Gastrocnemius medialis (tissue), 4 donors: Measurements from ENCODE around the gene NLRP9. TPM values are rescaled to one million over a fixed set of nuclear protein-coding genes. Genes with fewer than 3 reads are reported as not detected.

Experiments
- ATAC-seq, 2 donors: fragments of 150-250 bp; one replicate each; pipeline ENCODE4 v1.9.1; 2016
- DNase-seq, 2 donors: peaks; one replicate each; pipeline ENCODE4 v3.0.0-alpha.2; 2019
- H3K27ac ChIP-seq, 4 donors: fragments of 200-600 bp; sonication (generic); 1 replicate in 1 of 4; 2 replicates in 3 of 4; pipeline ENCODE4 v1.5.1; 2016 to 2018; ENCODE audit warnings: mild to moderate bottlenecking in 2 of 4, moderate library complexity in 1 of 4
- H3K27me3 ChIP-seq, 3 donors: fragments of 200-600 bp; sonication (generic) in 2 of 3; 1 replicate in 1 of 3; 2 replicates in 2 of 3; pipeline versions ENCODE4 v1.5.1 to v1.6.0; 2016 to 2019; ENCODE audit warnings: mild to moderate bottlenecking in 1 of 3, moderate library complexity in 1 of 3
- H3K36me3 ChIP-seq, 2 donors: fragments of 200-600 bp; sonication (generic) in 1 of 2; one replicate each; pipeline ENCODE4 v1.5.1; 2017 to 2018
- H3K4me1 ChIP-seq, 2 donors: fragments of 200-600 bp; sonication (generic) in 1 of 2; one replicate each; pipeline ENCODE4 v1.5.1; 2016 to 2017; ENCODE audit warnings: mild to moderate bottlenecking in 2 of 2
- H3K4me3 ChIP-seq, 4 donors: fragments of 200-600 bp; sonication (generic) in 3 of 4; 1 replicate in 1 of 4; 2 replicates in 3 of 4; pipeline ENCODE4 v1.5.1; 2016 to 2019; ENCODE audit warnings: mild to moderate bottlenecking in 2 of 4
- H3K9me3 ChIP-seq, 3 donors: fragments of 200-600 bp; sonication (generic) in 2 of 3; 1 replicate in 1 of 3; 2 replicates in 2 of 3; pipeline ENCODE4 v1.5.1; 2016 to 2019
- POLR2A ChIP-seq, 2 donors: fragments of 450-650 bp; IDR thresholded peaks; one replicate each; pipeline ENCODE4 v1.6.1; 2017; ENCODE audit warnings: antibody characterized with exemption in 2 of 2, mild to moderate bottlenecking in 2 of 2, moderate library complexity in 2 of 2
- in situ Hi-C, 4 donors: fragments of 200-750 bp; cut with MboI; loops; one replicate each; pipeline versions ENCODE4 v1.15.0 to v1.8.0; 2017; ENCODE audit warnings: low sequenced_read_pairs in 4 of 4
- intact Hi-C: fragments of 100-400 bp; cut with DNase I; formaldehyde crosslinking; loops from one replicate; pipeline ENCODE4 v1.15.1; 2023; ENCODE audit warnings: low total_unique reads
- total RNA-seq, 4 donors: library from RNA; depleted of rRNA; stranded (reverse); fragments of >200 nt; gene quantifications; one replicate each; pipeline versions ENCODE4 v1.1.0 to v1.2.3, GENCODE V29; 2016
- TF ChIP-seq, protein P1 (sequence below), 5 experiments: fragments of 450-650 bp in 3 of 5; fragments of 200-600 bp in 2 of 5; sonication (generic) in 2 of 5; IDR thresholded peaks in 4 of 5; conservative IDR thresholded peaks in 1 of 5; 1 replicate in 4 of 5; 2 replicates in 1 of 5; pipeline ENCODE4 v1.5.1; 2016 to 2019; ENCODE audit warnings: antibody characterized with exemption in 5 of 5, mild to moderate bottlenecking in 3 of 5, moderate library complexity in 3 of 5

The NLRP9 gene
- total RNA-seq, 4 donors from 2014 or later: not detected

- TF ChIP-seq, protein P1, sequence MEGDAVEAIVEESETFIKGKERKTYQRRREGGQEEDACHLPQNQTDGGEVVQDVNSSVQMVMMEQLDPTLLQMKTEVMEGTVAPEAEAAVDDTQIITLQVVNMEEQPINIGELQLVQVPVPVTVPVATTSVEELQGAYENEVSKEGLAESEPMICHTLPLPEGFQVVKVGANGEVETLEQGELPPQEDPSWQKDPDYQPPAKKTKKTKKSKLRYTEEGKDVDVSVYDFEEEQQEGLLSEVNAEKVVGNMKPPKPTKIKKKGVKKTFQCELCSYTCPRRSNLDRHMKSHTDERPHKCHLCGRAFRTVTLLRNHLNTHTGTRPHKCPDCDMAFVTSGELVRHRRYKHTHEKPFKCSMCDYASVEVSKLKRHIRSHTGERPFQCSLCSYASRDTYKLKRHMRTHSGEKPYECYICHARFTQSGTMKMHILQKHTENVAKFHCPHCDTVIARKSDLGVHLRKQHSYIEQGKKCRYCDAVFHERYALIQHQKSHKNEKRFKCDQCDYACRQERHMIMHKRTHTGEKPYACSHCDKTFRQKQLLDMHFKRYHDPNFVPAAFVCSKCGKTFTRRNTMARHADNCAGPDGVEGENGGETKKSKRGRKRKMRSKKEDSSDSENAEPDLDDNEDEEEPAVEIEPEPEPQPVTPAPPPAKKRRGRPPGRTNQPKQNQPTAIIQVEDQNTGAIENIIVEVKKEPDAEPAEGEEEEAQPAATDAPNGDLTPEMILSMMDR (IDR thresholded peaks at IDR 0.05 in 4 of 5, conservative IDR thresholded peaks at IDR 0.05 in 1 of 5): no peak
- no peak for TF ChIP-seq POLR2A (IDR thresholded peaks at IDR 0.05)
- ATAC-seq (no peak), DNase-seq (no peak)
- Histone ChIP-seq H3K27ac (no peak overlapping the region), H3K4me1 (no peaks in the 10 kb centered on the region), H3K36me3 (peaks cover 3 to 89% of the 10 kb centered on the region in 2 donors), H3K9me3 (no peaks in the 10 kb centered on the region), H3K27me3 (no peaks in the 10 kb centered on the region), H3K4me3 (no peak overlapping the region)
- in situ Hi-C loops (no loop called here), intact Hi-C loops (no loop called here)
Measured at GRCh38 chr19:55692681-55693081, 45.5 kb downstream of the NLRP9 start.

GRCh38 chr19:55691561-55692481, 46.4 kb downstream of the NLRP9 start:
- Histone ChIP-seq H3K27ac (no peak overlapping the region), H3K4me1 (no peaks in the 10 kb centered on the region), H3K36me3 (peaks cover 3 to 84% of the 10 kb centered on the region in 2 donors), H3K4me3 (no peak overlapping the region), H3K27me3 (no peaks in the 10 kb centered on the region), H3K9me3 (no peaks in the 10 kb centered on the region)
- in situ Hi-C loops: no loop called here
- ATAC-seq (no peak), DNase-seq (no peak)
- no peak for TF ChIP-seq POLR2A (IDR thresholded peaks at IDR 0.05)
- TF ChIP-seq, protein P1 (IDR thresholded peaks at IDR 0.05 in 4 of 5, conservative IDR thresholded peaks at IDR 0.05 in 1 of 5): no peak
- intact Hi-C loops: no loop called here

DNA sequence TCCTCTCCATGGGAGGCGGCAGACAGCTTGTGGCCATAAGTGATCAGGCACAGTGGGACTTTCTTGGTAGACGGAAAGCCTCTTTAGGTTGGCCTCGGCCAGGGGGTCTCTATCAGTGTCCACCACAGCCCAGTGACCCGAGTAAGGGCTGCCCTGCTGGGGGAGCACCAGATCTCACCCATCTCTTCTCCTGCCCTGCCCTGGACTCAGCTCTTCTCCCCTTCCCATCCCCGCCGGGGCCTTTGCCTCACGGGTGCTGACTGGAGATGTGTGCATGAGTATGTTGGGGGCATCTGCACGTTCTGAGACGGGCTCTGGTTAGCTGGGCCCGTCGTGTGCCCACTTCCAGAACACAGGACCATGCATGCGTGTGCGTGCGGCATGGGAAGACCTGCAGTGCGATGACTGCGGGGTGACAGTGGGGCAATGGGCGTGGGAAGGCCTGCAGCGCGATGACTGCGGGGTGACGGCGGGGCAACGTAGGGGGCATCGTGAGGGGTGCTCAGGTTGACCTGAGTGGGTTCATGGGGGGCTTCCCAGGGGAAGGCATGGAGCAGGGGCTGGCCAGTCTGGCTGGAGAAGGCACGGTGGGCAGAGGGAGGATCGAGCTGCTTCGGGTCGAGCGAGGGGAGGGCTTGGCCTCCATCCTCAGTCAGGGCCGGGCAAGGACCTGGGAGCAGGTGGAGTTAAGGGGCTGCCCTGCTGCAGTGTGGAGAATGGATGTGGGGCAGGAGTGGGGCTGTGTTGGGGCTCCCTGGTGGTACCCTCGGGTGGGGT, 47.2 kb downstream of the NLRP9 start:
- intact Hi-C loops (no loop called here), in situ Hi-C loops (no loop called here)
- Histone ChIP-seq H3K4me3 (no peak overlapping the region), H3K4me1 (no peaks in the 10 kb centered on the region), H3K27ac (no peak overlapping the region), H3K27me3 (no peaks in the 10 kb centered on the region), H3K36me3 (peaks cover 3 to 81% of the 10 kb centered on the region in 2 donors), H3K9me3 (no peaks in the 10 kb centered on the region)
- TF ChIP-seq, protein P1 (IDR thresholded peaks at IDR 0.05 in 4 of 5, conservative IDR thresholded peaks at IDR 0.05 in 1 of 5): no peak
- TF ChIP-seq POLR2A (IDR thresholded peaks at IDR 0.05): no peak
- ATAC-seq: no peak
- DNase-seq: no peak

- no peak overlapping the region for H3K4me3 ChIP-seq
- intact Hi-C loops: no loop called here
- TF ChIP-seq, protein P1 (IDR thresholded peaks at IDR 0.05 in 4 of 5, conservative IDR thresholded peaks at IDR 0.05 in 1 of 5): no peak
- TF ChIP-seq POLR2A (IDR thresholded peaks at IDR 0.05): no peak
- H3K9me3 ChIP-seq: no peaks in the 10 kb centered on the region
- no peak overlapping the region for H3K27ac ChIP-seq
- ATAC-seq (no peak), DNase-seq (no peak)
- in situ Hi-C loops: no loop called here
- no peaks in the 10 kb centered on the region for H3K27me3 ChIP-seq
- no peaks in the 10 kb centered on the region for H3K4me1 ChIP-seq
- H3K36me3 ChIP-seq: peaks cover 3 to 81% of the 10 kb centered on the region in 2 donors
Measured at GRCh38 chr19:55690109-55690768, 48.0 kb downstream of the NLRP9 start.
